ENCODE measurements around the gene AMPD2. TPM values are rescaled to one million over a fixed set of nuclear protein-coding genes. Genes with fewer than 3 reads are reported as not detected.
"Not testable (repeated sequence)": the region's sequence is repeated elsewhere in the genome, so short reads cannot be mapped to it uniquely, and the experiment has no call there.

The AMPD2 gene
- total RNA-seq, 1 donor: 59.4 TPM

DNA sequence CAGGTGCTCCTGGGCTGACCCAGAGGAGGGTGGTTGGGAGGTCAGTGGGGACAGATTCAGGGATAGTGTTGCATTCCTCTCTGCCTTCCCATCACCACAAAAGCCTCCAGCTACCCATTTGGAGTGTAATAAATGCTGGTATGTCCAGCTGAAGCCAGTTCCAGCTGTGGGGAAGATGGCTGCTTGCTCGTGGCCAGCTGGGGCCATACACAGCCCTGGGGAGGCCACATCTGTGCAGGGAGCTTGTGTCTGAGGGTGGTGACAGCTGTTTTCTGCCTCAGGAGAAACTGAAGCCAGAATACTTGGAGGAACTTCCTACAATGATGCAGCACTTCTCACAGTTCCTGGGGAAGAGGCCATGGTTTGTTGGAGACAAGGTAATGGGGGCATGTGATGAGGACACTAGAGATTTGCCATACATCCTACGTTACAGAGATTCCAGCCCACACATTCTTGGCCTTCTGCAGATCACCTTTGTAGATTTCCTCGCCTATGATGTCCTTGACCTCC lies 39.0 kb downstream of the AMPD2 start:
- no peak overlapping the region for H2AFZ ChIP-seq (ENCODE audit: low read length)
- no peak overlapping the region for H3K4me3 ChIP-seq (ENCODE audit: insufficient read depth, low read length)
- H3K36me3 ChIP-seq (ENCODE audit: insufficient read depth, low read length): no peaks in the 10 kb centered on the region
- H3K4me1 ChIP-seq (ENCODE audit: insufficient read depth, low read length): peaks cover 8% of the 10 kb centered on the region
- H4K20me1 ChIP-seq (ENCODE audit: insufficient read depth, low read length): no peaks in the 10 kb centered on the region
- no peaks in the 10 kb centered on the region for H3K79me2 ChIP-seq (ENCODE audit: insufficient read depth, low read length)
- H3K4me2 ChIP-seq (ENCODE audit: insufficient read depth, low read length): no peak overlapping the region
- H3K27ac ChIP-seq (ENCODE audit: low read depth, low read length): no peak overlapping the region
- no peak for TF ChIP-seq CTCF (IDR thresholded peaks at IDR 0.05; ENCODE audit: extremely low read depth, low read depth, low read length)
- no peak for DNase-seq (ENCODE audit: insufficient read length, low spot score, missing footprints)
- H3K27me3 ChIP-seq (ENCODE audit: insufficient read depth, low read length): peaks cover 5% of the 10 kb centered on the region
- no peaks in the 10 kb centered on the region for H3K9me3 ChIP-seq (ENCODE audit: low read depth, low read length)

- Histone ChIP-seq H3K9me3 (ENCODE audit: low read depth, low read length) (no peaks in the 10 kb centered on the region), H3K4me3 (ENCODE audit: insufficient read depth, low read length) (no peak overlapping the region), H3K27ac (ENCODE audit: low read depth, low read length) (no peak overlapping the region), H3K36me3 (ENCODE audit: insufficient read depth, low read length) (no peaks in the 10 kb centered on the region), H3K4me2 (ENCODE audit: insufficient read depth, low read length) (no peak overlapping the region), H3K79me2 (ENCODE audit: insufficient read depth, low read length) (no peaks in the 10 kb centered on the region), H3K27me3 (ENCODE audit: insufficient read depth, low read length) (peaks cover 4% of the 10 kb centered on the region), H2AFZ (ENCODE audit: low read length) (no peak overlapping the region), H3K4me1 (ENCODE audit: insufficient read depth, low read length) (peaks cover 12% of the 10 kb centered on the region), H4K20me1 (ENCODE audit: insufficient read depth, low read length) (no peaks in the 10 kb centered on the region)
- DNase-seq (ENCODE audit: insufficient read length, low spot score, missing footprints): no peak
- TF ChIP-seq CTCF (IDR thresholded peaks at IDR 0.05; ENCODE audit: extremely low read depth, low read depth, low read length): no peak
Observed at GRCh38 chr1:109659145-109659544, 39.5 kb downstream of the AMPD2 start.

- H4K20me1 ChIP-seq (ENCODE audit: insufficient read depth, low read length): no peaks in the 10 kb centered on the region
- no peak overlapping the region for H3K4me3 ChIP-seq (ENCODE audit: insufficient read depth, low read length)
- H3K4me1 ChIP-seq (ENCODE audit: insufficient read depth, low read length): peaks cover 11% of the 10 kb centered on the region
- no peak for TF ChIP-seq CTCF (IDR thresholded peaks at IDR 0.05; ENCODE audit: extremely low read depth, low read depth, low read length)
- no peaks in the 10 kb centered on the region for H3K36me3 ChIP-seq (ENCODE audit: insufficient read depth, low read length)
- no peaks in the 10 kb centered on the region for H3K27me3 ChIP-seq (ENCODE audit: insufficient read depth, low read length)
- no peak overlapping the region for H2AFZ ChIP-seq (ENCODE audit: low read length)
- H3K4me2 ChIP-seq (ENCODE audit: insufficient read depth, low read length): no peak overlapping the region
- no peaks in the 10 kb centered on the region for H3K79me2 ChIP-seq (ENCODE audit: insufficient read depth, low read length)
- no peak overlapping the region for H3K27ac ChIP-seq (ENCODE audit: low read depth, low read length)
- no peaks in the 10 kb centered on the region for H3K9me3 ChIP-seq (ENCODE audit: low read depth, low read length)
- no peak for DNase-seq (ENCODE audit: insufficient read length, low spot score, missing footprints)
Observed at GRCh38 chr1:109659997-109660690, 40.5 kb downstream of the AMPD2 start.

DNA sequence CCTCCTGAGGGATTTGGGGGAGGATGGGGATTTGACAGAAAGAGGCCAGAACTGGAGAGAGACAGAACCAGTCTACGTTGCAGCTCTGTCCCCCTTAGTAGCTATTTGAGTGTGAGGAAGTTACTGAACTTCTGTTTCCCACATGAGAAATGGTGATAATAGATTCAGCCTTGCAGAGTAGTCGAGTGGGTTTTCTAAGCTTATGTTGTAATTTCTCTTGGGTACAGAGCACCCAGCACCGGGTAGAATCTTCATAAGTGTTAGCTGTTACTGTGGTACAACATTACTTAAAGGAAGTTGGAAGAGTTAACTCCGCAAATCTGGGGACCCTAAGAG lies 41.0 kb downstream of the AMPD2 start:
- DNase-seq (ENCODE audit: insufficient read length, low spot score, missing footprints); H3K4me1 ChIP-seq (ENCODE audit: insufficient read depth, low read length); H3K79me2 ChIP-seq (ENCODE audit: insufficient read depth, low read length); H3K4me3 ChIP-seq (ENCODE audit: insufficient read depth, low read length); H3K4me2 ChIP-seq (ENCODE audit: insufficient read depth, low read length); H3K9me3 ChIP-seq (ENCODE audit: low read depth, low read length); H3K27ac ChIP-seq (ENCODE audit: low read depth, low read length); H4K20me1 ChIP-seq (ENCODE audit: insufficient read depth, low read length); H2AFZ ChIP-seq (ENCODE audit: low read length); H3K27me3 ChIP-seq (ENCODE audit: insufficient read depth, low read length); H3K36me3 ChIP-seq (ENCODE audit: insufficient read depth, low read length): not testable (repeated sequence)
